ENCODE results near the gene MPC2.

Gene MPC2

DNA sequence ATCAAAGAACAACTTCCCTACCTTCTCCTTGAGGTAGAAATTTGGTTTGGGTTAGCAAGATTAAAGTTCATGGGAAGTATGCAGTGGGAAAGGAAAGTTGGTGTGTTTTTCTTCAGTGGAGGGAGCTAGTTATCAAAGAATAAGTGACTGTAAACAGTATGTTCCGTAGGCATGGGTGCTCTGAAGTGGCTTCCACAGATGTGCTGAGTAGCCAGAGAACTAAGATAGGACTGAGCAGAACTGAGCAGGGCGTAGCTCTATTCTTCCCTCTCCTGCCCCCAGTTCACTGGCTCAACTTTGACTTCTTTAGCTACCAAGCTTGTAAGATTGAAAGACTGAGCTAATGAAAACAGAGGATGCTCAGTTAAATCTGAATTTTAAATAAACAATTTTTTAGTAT, 26.3 kb downstream of the MPC2 start:
- peaks cover 0 to 2% (median under 1%) of the 10 kb centered on the region in 4 experiments for H3K4me1 ChIP-seq (ENCODE audit: control extremely low read depth in 1 of 4, control insufficient read depth in 4 of 4, insufficient read depth in 4 of 4, low read length in 3 of 4)
- WGBS (ENCODE audit: insufficient coverage), result 93% methylated on average over 2 of the region's 2 CpGs
- peaks cover 0 to 4% (median 0%) of the 10 kb centered on the region in 4 experiments for H3K36me3 ChIP-seq (ENCODE audit: control insufficient read depth in 4 of 4, insufficient read depth in 4 of 4, low read length in 3 of 4)
- POLR2A ChIA-PET, result no interaction called here
- H3K27me3 ChIP-seq (replicated peaks in 2 of 5; ENCODE audit: control insufficient read depth in 4 of 5, insufficient read depth in 5 of 5, low read length in 4 of 5), result no peaks in the 10 kb centered on the region
- no peak overlapping the region for H3K4me3 ChIP-seq (ENCODE audit: control insufficient read depth in 1 of 7, extremely low read depth in 1 of 7, insufficient read depth in 4 of 7, low read depth in 2 of 7, low read length in 6 of 7)
- DNase-seq, result no peak
- CTCF ChIA-PET, result no interaction called here
- no peak overlapping the region for H3K27ac ChIP-seq (ENCODE audit: insufficient read depth in 1 of 2, low read depth in 1 of 2, low read length in 2 of 2, poor library complexity in 1 of 2, severe bottlenecking in 2 of 2)
- peaks cover 0 to 9% (median 4%) of the 10 kb centered on the region in 5 experiments for H3K9me3 ChIP-seq (ENCODE audit: control extremely low read depth in 1 of 5, control insufficient read depth in 4 of 5, insufficient read depth in 2 of 5, low read depth in 1 of 5, low read length in 4 of 5)

DNA sequence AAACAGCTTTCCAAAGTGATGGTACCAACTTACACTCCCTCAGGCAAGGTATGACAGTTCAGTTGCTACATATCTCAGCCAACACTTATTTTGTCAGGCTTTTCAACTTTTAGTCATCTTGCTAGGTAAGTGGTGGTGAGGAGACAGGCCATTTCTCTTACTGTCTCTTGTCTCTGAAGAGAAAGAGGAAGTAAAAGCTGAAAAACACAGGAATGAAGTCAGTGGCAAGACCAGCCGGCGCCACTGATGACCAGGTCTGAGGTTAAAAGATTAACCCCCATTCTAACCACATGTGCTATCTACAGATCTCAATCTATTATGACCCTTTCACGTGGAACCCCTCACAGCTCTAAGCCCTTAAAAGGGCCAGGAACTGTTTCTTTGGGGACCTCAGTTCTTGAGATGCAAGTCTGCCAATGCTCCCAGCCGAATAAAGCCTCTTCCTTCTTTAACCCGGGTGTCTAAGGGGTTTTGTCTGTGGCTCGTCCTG, 27.1 kb downstream of the MPC2 start:
- Histone ChIP-seq H3K9me3 (ENCODE audit: control extremely low read depth in 1 of 5, control insufficient read depth in 4 of 5, insufficient read depth in 2 of 5, low read depth in 1 of 5, low read length in 4 of 5) (peaks cover 0 to 9% (median 4%) of the 10 kb centered on the region in 5 experiments), H3K27ac (ENCODE audit: insufficient read depth in 1 of 2, low read depth in 1 of 2, low read length in 2 of 2, poor library complexity in 1 of 2, severe bottlenecking in 2 of 2) (no peak overlapping the region), H3K36me3 (ENCODE audit: control insufficient read depth in 4 of 4, insufficient read depth in 4 of 4, low read length in 3 of 4) (peaks cover 0 to 4% (median 0%) of the 10 kb centered on the region in 4 experiments), H3K4me3 (ENCODE audit: control insufficient read depth in 1 of 7, extremely low read depth in 1 of 7, insufficient read depth in 4 of 7, low read depth in 2 of 7, low read length in 6 of 7) (no peak overlapping the region), H3K4me1 (ENCODE audit: control extremely low read depth in 1 of 4, control insufficient read depth in 4 of 4, insufficient read depth in 4 of 4, low read length in 3 of 4) (peaks cover 0 to 3% (median 2%) of the 10 kb centered on the region in 4 experiments), H3K27me3 (replicated peaks in 2 of 5; ENCODE audit: control insufficient read depth in 4 of 5, insufficient read depth in 5 of 5, low read length in 4 of 5) (no peaks in the 10 kb centered on the region)
- no peak for DNase-seq
- CTCF ChIA-PET, result no interaction called here
- POLR2A ChIA-PET, result interaction anchor here (0.6 kb wide), 1 partner anchor 13 kb away, joined by 5 read pairs; no protein-coding TSS in a partner anchor
- 63% methylated on average over 1 of the region's 6 CpGs for WGBS (ENCODE audit: insufficient coverage)

DNA sequence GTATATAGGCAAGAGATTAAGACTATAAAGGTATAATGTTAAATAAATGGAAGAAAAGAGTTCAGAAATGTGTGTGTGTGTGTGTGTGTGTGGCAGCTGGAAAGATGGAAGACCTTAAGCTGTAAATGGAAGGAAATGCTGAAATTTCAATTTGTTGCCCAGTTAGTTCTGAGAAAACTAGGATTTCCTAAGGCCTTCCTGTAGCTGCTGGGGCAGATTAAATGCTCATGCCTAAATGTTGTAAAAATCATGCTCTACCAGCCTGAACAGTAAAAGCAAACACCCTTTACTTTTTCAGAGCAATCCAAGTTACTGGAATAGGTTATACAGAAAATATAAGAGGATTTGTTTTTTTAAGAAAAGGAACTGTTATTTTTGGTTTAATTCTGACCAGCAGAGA, 31.2 kb downstream of the MPC2 start:
- ChIA-PET CTCF (interaction anchor here (0.5 to 1.1 kb wide), 3 partner anchors 8 to 400 kb away, joined by 3 read pairs; partner anchors contain the start of gene ADCY10), POLR2A (no interaction called here)
- H3K27me3 ChIP-seq (replicated peaks in 2 of 5; ENCODE audit: control insufficient read depth in 4 of 5, insufficient read depth in 5 of 5, low read length in 4 of 5), result no peaks in the 10 kb centered on the region
- H3K4me1 ChIP-seq (ENCODE audit: control extremely low read depth in 1 of 4, control insufficient read depth in 4 of 4, insufficient read depth in 4 of 4, low read length in 3 of 4), result peaks cover 0 to 3% (median 0%) of the 10 kb centered on the region in 4 experiments
- H3K36me3 ChIP-seq (ENCODE audit: control insufficient read depth in 4 of 4, insufficient read depth in 4 of 4, low read length in 3 of 4), result peaks cover 0 to 2% (median 0%) of the 10 kb centered on the region in 4 experiments
- no peak for DNase-seq
- H3K27ac ChIP-seq (ENCODE audit: insufficient read depth in 1 of 2, low read depth in 1 of 2, low read length in 2 of 2, poor library complexity in 1 of 2, severe bottlenecking in 2 of 2), result no peak overlapping the region
- H3K9me3 ChIP-seq (ENCODE audit: control extremely low read depth in 1 of 5, control insufficient read depth in 4 of 5, insufficient read depth in 2 of 5, low read depth in 1 of 5, low read length in 4 of 5), result peaks cover 0 to 9% (median 4%) of the 10 kb centered on the region in 5 experiments
- no peak overlapping the region for H3K4me3 ChIP-seq (ENCODE audit: control insufficient read depth in 1 of 7, extremely low read depth in 1 of 7, insufficient read depth in 4 of 7, low read depth in 2 of 7, low read length in 6 of 7)

DNA sequence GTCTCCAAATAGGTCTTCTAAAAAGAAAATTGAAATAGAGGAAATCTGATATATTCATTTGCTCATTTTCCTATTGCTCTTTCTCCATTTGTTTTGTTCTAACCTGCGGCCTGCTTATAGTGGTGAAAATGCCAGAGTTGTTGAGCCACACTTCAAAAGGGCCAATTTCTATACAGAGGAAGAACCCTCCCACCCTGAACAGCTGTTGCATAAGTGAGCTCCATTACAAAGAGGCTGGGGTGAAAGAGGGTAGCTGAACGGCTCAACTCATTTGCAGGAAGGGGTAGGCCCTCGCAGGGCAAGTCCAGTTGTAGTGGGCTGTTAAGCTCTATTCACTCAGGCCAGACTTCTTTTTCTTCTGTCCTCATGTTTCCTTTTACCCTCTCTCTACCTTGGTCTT, 31.7 kb downstream of the MPC2 start:
- Histone ChIP-seq H3K36me3 (ENCODE audit: control insufficient read depth in 4 of 4, insufficient read depth in 4 of 4, low read length in 3 of 4) (peaks cover 0 to 2% (median 0%) of the 10 kb centered on the region in 4 experiments), H3K27ac (ENCODE audit: insufficient read depth in 1 of 2, low read depth in 1 of 2, low read length in 2 of 2, poor library complexity in 1 of 2, severe bottlenecking in 2 of 2) (no peak overlapping the region), H3K4me3 (ENCODE audit: control insufficient read depth in 1 of 7, extremely low read depth in 1 of 7, insufficient read depth in 4 of 7, low read depth in 2 of 7, low read length in 6 of 7) (no peak overlapping the region), H3K27me3 (replicated peaks in 2 of 5; ENCODE audit: control insufficient read depth in 4 of 5, insufficient read depth in 5 of 5, low read length in 4 of 5) (no peaks in the 10 kb centered on the region), H3K9me3 (ENCODE audit: control extremely low read depth in 1 of 5, control insufficient read depth in 4 of 5, insufficient read depth in 2 of 5, low read depth in 1 of 5, low read length in 4 of 5) (peaks cover 0 to 6% (median 4%) of the 10 kb centered on the region in 5 experiments), H3K4me1 (ENCODE audit: control extremely low read depth in 1 of 4, control insufficient read depth in 4 of 4, insufficient read depth in 4 of 4, low read length in 3 of 4) (peaks cover 0 to 3% (median 0%) of the 10 kb centered on the region in 4 experiments)
- 100% methylated on average over 1 of the region's 3 CpGs for WGBS (ENCODE audit: insufficient coverage)
- POLR2A ChIA-PET, result no interaction called here
- CTCF ChIA-PET, result interaction anchor here (0.5 to 1.1 kb wide), 3 partner anchors 8 to 401 kb away, joined by 3 read pairs; partner anchors contain the start of gene ADCY10
- DNase-seq, result no peak

GRCh38 chr1:167904652-167905130, 32.2 kb downstream of the MPC2 start:
- peaks cover 0 to 3% (median 2%) of the 10 kb centered on the region in 5 experiments for H3K9me3 ChIP-seq (ENCODE audit: control extremely low read depth in 1 of 5, control insufficient read depth in 4 of 5, insufficient read depth in 2 of 5, low read depth in 1 of 5, low read length in 4 of 5)
- WGBS (ENCODE audit: insufficient coverage), result 93% methylated on average over 2 of the region's 4 CpGs
- CTCF ChIA-PET, result interaction anchor here (1.1 kb wide), 1 partner anchor 9 kb away, joined by 3 read pairs; the partner anchor contains the start of gene ADCY10
- H3K27ac ChIP-seq (ENCODE audit: insufficient read depth in 1 of 2, low read depth in 1 of 2, low read length in 2 of 2, poor library complexity in 1 of 2, severe bottlenecking in 2 of 2), result no peak overlapping the region
- H3K4me3 ChIP-seq (ENCODE audit: control insufficient read depth in 1 of 7, extremely low read depth in 1 of 7, insufficient read depth in 4 of 7, low read depth in 2 of 7, low read length in 6 of 7), result no peak overlapping the region
- no peak for DNase-seq
- POLR2A ChIA-PET, result no interaction called here
- no peaks in the 10 kb centered on the region for H3K27me3 ChIP-seq (replicated peaks in 2 of 5; ENCODE audit: control insufficient read depth in 4 of 5, insufficient read depth in 5 of 5, low read length in 4 of 5)
- H3K36me3 ChIP-seq (ENCODE audit: control insufficient read depth in 4 of 4, insufficient read depth in 4 of 4, low read length in 3 of 4), result peaks cover 0 to 2% (median 0%) of the 10 kb centered on the region in 4 experiments
- peaks cover 0 to 3% (median 0%) of the 10 kb centered on the region in 4 experiments for H3K4me1 ChIP-seq (ENCODE audit: control extremely low read depth in 1 of 4, control insufficient read depth in 4 of 4, insufficient read depth in 4 of 4, low read length in 3 of 4)

GRCh38 chr1:167900907-167901306, 36.0 kb downstream of the MPC2 start:
- ChIA-PET POLR2A (no interaction called here), CTCF (interaction anchor here (1.0 kb wide), 1 partner anchor 17 kb away, joined by 5 read pairs; no protein-coding TSS in a partner anchor)
- WGBS (ENCODE audit: insufficient coverage), result no CpG with 5 or more reads among the region's 4 CpGs

GRCh38 chr1:167899253-167899681, 37.6 kb downstream of the MPC2 start:
- ChIA-PET POLR2A (no interaction called here), CTCF (no interaction called here)
- 94% methylated on average over 4 of the region's 4 CpGs for WGBS (ENCODE audit: insufficient coverage)
- DNase-seq, result no peak
- H3K4me3 ChIP-seq (ENCODE audit: control insufficient read depth in 1 of 7, extremely low read depth in 1 of 7, insufficient read depth in 4 of 7, low read depth in 2 of 7, low read length in 6 of 7), result no peak overlapping the region
- H3K36me3 ChIP-seq (ENCODE audit: control insufficient read depth in 4 of 4, insufficient read depth in 4 of 4, low read length in 3 of 4), result no peaks in the 10 kb centered on the region
- H3K9me3 ChIP-seq (ENCODE audit: control extremely low read depth in 1 of 5, control insufficient read depth in 4 of 5, insufficient read depth in 2 of 5, low read depth in 1 of 5, low read length in 4 of 5), result no peaks in the 10 kb centered on the region
- H3K4me1 ChIP-seq (ENCODE audit: control extremely low read depth in 1 of 4, control insufficient read depth in 4 of 4, insufficient read depth in 4 of 4, low read length in 3 of 4), result no peaks in the 10 kb centered on the region
- no peaks in the 10 kb centered on the region for H3K27me3 ChIP-seq (replicated peaks in 2 of 5; ENCODE audit: control insufficient read depth in 4 of 5, insufficient read depth in 5 of 5, low read length in 4 of 5)
- H3K27ac ChIP-seq (ENCODE audit: insufficient read depth in 1 of 2, low read depth in 1 of 2, low read length in 2 of 2, poor library complexity in 1 of 2, severe bottlenecking in 2 of 2), result no peak overlapping the region

More at GRCh38 chr1:167900907-167901306, 36.0 kb downstream of the MPC2 start:
- no peaks in the 10 kb centered on the region for H3K36me3 ChIP-seq (ENCODE audit: control insufficient read depth in 4 of 4, insufficient read depth in 4 of 4, low read length in 3 of 4)
- no peak overlapping the region for H3K4me3 ChIP-seq (ENCODE audit: control insufficient read depth in 1 of 7, extremely low read depth in 1 of 7, insufficient read depth in 4 of 7, low read depth in 2 of 7, low read length in 6 of 7)
- no peaks in the 10 kb centered on the region for H3K9me3 ChIP-seq (ENCODE audit: control extremely low read depth in 1 of 5, control insufficient read depth in 4 of 5, insufficient read depth in 2 of 5, low read depth in 1 of 5, low read length in 4 of 5)
- no peaks in the 10 kb centered on the region for H3K27me3 ChIP-seq (replicated peaks in 2 of 5; ENCODE audit: control insufficient read depth in 4 of 5, insufficient read depth in 5 of 5, low read length in 4 of 5)
- H3K4me1 ChIP-seq (ENCODE audit: control extremely low read depth in 1 of 4, control insufficient read depth in 4 of 4, insufficient read depth in 4 of 4, low read length in 3 of 4), result peaks cover 0 to 3% (median 0%) of the 10 kb centered on the region in 4 experiments
- no peak overlapping the region for H3K27ac ChIP-seq (ENCODE audit: insufficient read depth in 1 of 2, low read depth in 1 of 2, low read length in 2 of 2, poor library complexity in 1 of 2, severe bottlenecking in 2 of 2)
- no peak for DNase-seq

Data from common myeloid progenitor, CD34-positive (primary cell).